K562 (cell line): ENCODE data around the gene ATAD3C. TPM values are rescaled to one million over a fixed set of nuclear protein-coding genes. Genes with fewer than 3 reads are reported as not detected.

Experiments used
- ATAC-seq: fragments of 200-7000 bp; cut with Tn5 transposase; 3 replicates; pipeline ENCODE4 v1.9.1; 2020; ENCODE audit warnings: moderate library complexity
- BruUV-seq: library from RNA; stranded (reverse); fragments of 400-500 nt; replicated peaks from 2 replicates; lab custom pipeline; 2021; lab: Mats Ljungman, UMichigan
- CTCF ChIA-PET: fragments of 300-600 bp; formaldehyde crosslinking; extraction: SDS; loops from one replicate; lab custom pipeline; 2021; ENCODE audit warnings: low intra/inter-chr PET ratio; lab: Yijun Ruan, JAX
- POLR2A ChIA-PET: fragments of 300-600, 350-650 bp; sonication (Branson Sonifier 250); formaldehyde crosslinking; extraction: SDS; loops from one replicate; lab custom pipeline; 2021; ENCODE audit warnings: antibody characterized with exemption, inconsistent platforms; lab: Yijun Ruan, JAX
- DNase-seq, 4 experiments: peaks; one replicate each; pipeline versions ENCODE4 v3.0.0 to v3.0.0-alpha.2; 2011 to 2018; ENCODE audit warnings: low spot score in 3 of 4, mixed read lengths in 3 of 4; ENCODE audit errors: extremely low read depth in 1 of 4
- FAIRE-seq: peaks from 2 replicates; lab custom pipeline; 2011; peaks lifted over from hg19 to GRCh38; lab: Jason Lieb, UNC
- H2AFZ ChIP-seq: 2 replicates; pipeline ENCODE4 v1.6.0; 2011; ENCODE audit warnings: low read depth, low read length, control low read depth, inconsistent platforms
- H3K27ac ChIP-seq: fragments of 200-600 bp; 3 replicates; pipeline ENCODE4 v1.8.0; 2011; ENCODE audit warnings: low read depth, mild to moderate bottlenecking, control low read depth, inconsistent platforms, low read length, moderate library complexity, mixed read lengths; ENCODE audit errors: extremely low read depth
- H3K27me3 ChIP-seq, 2 experiments: fragments of 300-600 bp in 1 of 2; 2 replicates in 1 of 2; 3 replicates in 1 of 2; pipeline versions ENCODE4 v1.6.0 to v1.8.0; 2011; ENCODE audit warnings: inconsistent platforms in 2 of 2, low read length in 2 of 2, mild to moderate bottlenecking in 1 of 2, mixed read lengths in 1 of 2, moderate library complexity in 1 of 2; ENCODE audit not compliant: control insufficient read depth in 2 of 2, insufficient read depth in 2 of 2
- H3K36me3 ChIP-seq: fragments of 300-600 bp; 3 replicates; pipeline ENCODE4 v1.8.0; 2011; ENCODE audit warnings: mild to moderate bottlenecking, low read length, inconsistent platforms; ENCODE audit not compliant: control insufficient read depth, insufficient read depth
- H3K4me1 ChIP-seq, 2 experiments: fragments of 200-600 bp in 1 of 2; replicated peaks in 1 of 2; 2 replicates in 1 of 2; 3 replicates in 1 of 2; pipeline versions ENCODE4 v1.5.1 to v1.8.0; 2011; ENCODE audit warnings: inconsistent platforms in 2 of 2, low read length in 2 of 2, mild to moderate bottlenecking in 1 of 2, mixed read lengths in 1 of 2, moderate library complexity in 1 of 2; ENCODE audit not compliant: control insufficient read depth in 2 of 2, insufficient read depth in 2 of 2
- H3K4me2 ChIP-seq: 2 replicates; pipeline ENCODE4 v1.6.1; 2011; ENCODE audit warnings: low read length, control low read depth, inconsistent platforms, mixed read lengths; ENCODE audit not compliant: insufficient read depth
- H3K4me3 ChIP-seq: fragments of 200-600 bp; sonication (generic), shearing (Covaris generic); 2 replicates; pipeline ENCODE4 v1.5.1; 2016; ENCODE audit warnings: control low read depth, inconsistent platforms
- H3K79me2 ChIP-seq: fragments of 200-600 bp; 3 replicates; pipeline ENCODE4 v1.8.0; 2011; ENCODE audit warnings: low read length, inconsistent platforms; ENCODE audit not compliant: control insufficient read depth, insufficient read depth
- H3K9ac ChIP-seq, 2 experiments: 2 replicates each; pipeline versions ENCODE4 v1.6.0 to v1.6.1; 2011; ENCODE audit warnings: low read depth in 2 of 2, low read length in 2 of 2, control low read depth in 1 of 2, inconsistent platforms in 1 of 2, mild to moderate bottlenecking in 1 of 2, mixed read lengths in 1 of 2; ENCODE audit not compliant: insufficient read depth in 1 of 2
- H3K9me1 ChIP-seq: one replicate; pipeline ENCODE4 v1.6.0; 2011; ENCODE audit warnings: inconsistent platforms, mild to moderate bottlenecking, low read length, moderate library complexity; ENCODE audit not compliant: control insufficient read depth, insufficient read depth
- H3K9me3 ChIP-seq: replicated peaks from 2 replicates; pipeline ENCODE4 v1.5.1; 2011; ENCODE audit warnings: low read depth, low read length, inconsistent platforms; ENCODE audit not compliant: control insufficient read depth, insufficient read depth
- H4K20me1 ChIP-seq: replicated peaks from 2 replicates; pipeline ENCODE4 v1.6.1; 2011; ENCODE audit warnings: low read length, inconsistent platforms, mixed read lengths; ENCODE audit not compliant: control insufficient read depth, insufficient read depth
- CBFA2T2 ChIP-seq: fragments of 450-650 bp; conservative IDR thresholded peaks from 2 replicates; pipeline ENCODE4 v1.6.1; 2017; ENCODE audit warnings: mild to moderate bottlenecking
- CREB1 ChIP-seq, 2 experiments: sonication (generic) in 1 of 2; formaldehyde crosslinking in 1 of 2; IDR thresholded peaks; 2 replicates each; pipeline versions ENCODE4 v1.6.1 to v1.8.0; 2012 to 2022; ENCODE audit warnings: inconsistent platforms in 1 of 2, mild to moderate bottlenecking in 1 of 2, missing genetic modification reagents in 1 of 2, moderate library complexity in 1 of 2
- FOXA3 ChIP-seq, 2 experiments: fragments of 450-650 bp in 1 of 2; sonication (generic) in 1 of 2; formaldehyde crosslinking; IDR thresholded peaks in 1 of 2; conservative IDR thresholded peaks in 1 of 2; 2 replicates each; pipeline versions ENCODE4 v1.4.0 to v1.8.0; 2020 to 2022; ENCODE audit warnings: mild to moderate bottlenecking in 2 of 2, missing genetic modification reagents in 1 of 2
- PHF8 ChIP-seq: fragments of 200-600 bp; sonication (generic); IDR thresholded peaks from 2 replicates; pipeline ENCODE4 v1.6.1; 2012; ENCODE audit warnings: mixed run types, mild to moderate bottlenecking, inconsistent platforms, low read length, moderate library complexity, borderline replicate concordance
- RBM14 ChIP-seq: fragments of 200-400 bp; formaldehyde crosslinking; IDR thresholded peaks from 2 replicates; pipeline ENCODE4 v1.6.1; 2018; ENCODE audit warnings: low read depth, mild to moderate bottlenecking, low read length, moderate library complexity, borderline replicate concordance; ENCODE audit not compliant: insufficient read depth
- ZNF740 ChIP-seq, 3 experiments: fragments of 200-800 bp in 1 of 3; sonication (Bioruptor generic) in 1 of 3; sonication (generic) in 1 of 3; formaldehyde crosslinking in 1 of 3; IDR thresholded peaks; 2 replicates each; pipeline versions ENCODE4 v1.6.1 to v1.8.0; 2016 to 2022; ENCODE audit warnings: mild to moderate bottlenecking in 2 of 3, missing compliant biosample characterization in 2 of 3, missing genetic modification characterization in 2 of 3, missing genetic modification reagents in 1 of 3
- WGBS: fragments of 100-300 bp; shearing (Covaris generic); methylation state at CpG from one replicate; pipeline ENCODE4 v1.1.6; 2016; ENCODE audit warnings: low coverage, mixed read lengths; ENCODE audit not compliant: insufficient coverage; ENCODE audit errors: missing lambda C conversion rate; 5-methylcytosine and 5-hydroxymethylcytosine counted together
- in situ Hi-C: fragments of 300-500 bp; cut with MboI; formaldehyde crosslinking; loops from 4 replicates; pipeline ENCODE4 v1.15.0; 2018; ENCODE audit warnings: inconsistent platforms, mixed read lengths
- intact Hi-C: fragments of 100-400 bp; cut with micrococcal nuclease; formaldehyde crosslinking; loops from 2 replicates; pipeline ENCODE4 v1.14.2; 2022
- polyA plus RNA-seq, 8 experiments: library from polyadenylated mRNA; depleted of rRNA in 4 of 8; stranded (reverse) in 5 of 8; unstranded in 3 of 8; fragments of >200 nt; fragmentation: Nextera tagmentation in 2 of 8; fragmentation: Illumina TruSeq in 1 of 8; extraction: Ambion mirVana in 2 of 8; extraction: Trizol in 1 of 8; gene quantifications; 2 replicates each; pipeline versions ENCODE4 v1.2.1 to v1.2.3, GENCODE V29; 2011 to 2014; ENCODE audit warnings: inconsistent platforms in 1 of 8, missing spikeins in 1 of 8
- total RNA-seq, 7 experiments: library from RNA; depleted of rRNA in 6 of 7; stranded (reverse); fragments of >200 nt in 6 of 7; fragmentation: Illumina TruSeq in 2 of 7; extraction: Trizol in 2 of 7; gene quantifications; 2 replicates each; pipeline versions ENCODE4 v1.2.1 to v1.2.3, GENCODE V29; 2011 to 2021; ENCODE audit warnings: low replicate concordance in 1 of 7
- TF ChIP-seq, protein P1 (sequence below): sonication (generic); formaldehyde crosslinking; IDR thresholded peaks from 2 replicates; pipeline ENCODE4 v1.8.1; 2023; ENCODE audit warnings: mild to moderate bottlenecking, missing genetic modification reagents
- TF ChIP-seq, protein P2 (sequence below): sonication (generic); formaldehyde crosslinking; IDR thresholded peaks from 2 replicates; pipeline ENCODE4 v1.4.0; 2020; ENCODE audit warnings: mild to moderate bottlenecking, missing genetic modification reagents

ATAD3C gene
- total and polyA plus RNA-seq, 9 of the 15 experiments (the other 6 are each of a cell fraction or from before 2014, with no cell fraction given): 0.03 to 0.18 TPM; not detected in 7

DNA sequence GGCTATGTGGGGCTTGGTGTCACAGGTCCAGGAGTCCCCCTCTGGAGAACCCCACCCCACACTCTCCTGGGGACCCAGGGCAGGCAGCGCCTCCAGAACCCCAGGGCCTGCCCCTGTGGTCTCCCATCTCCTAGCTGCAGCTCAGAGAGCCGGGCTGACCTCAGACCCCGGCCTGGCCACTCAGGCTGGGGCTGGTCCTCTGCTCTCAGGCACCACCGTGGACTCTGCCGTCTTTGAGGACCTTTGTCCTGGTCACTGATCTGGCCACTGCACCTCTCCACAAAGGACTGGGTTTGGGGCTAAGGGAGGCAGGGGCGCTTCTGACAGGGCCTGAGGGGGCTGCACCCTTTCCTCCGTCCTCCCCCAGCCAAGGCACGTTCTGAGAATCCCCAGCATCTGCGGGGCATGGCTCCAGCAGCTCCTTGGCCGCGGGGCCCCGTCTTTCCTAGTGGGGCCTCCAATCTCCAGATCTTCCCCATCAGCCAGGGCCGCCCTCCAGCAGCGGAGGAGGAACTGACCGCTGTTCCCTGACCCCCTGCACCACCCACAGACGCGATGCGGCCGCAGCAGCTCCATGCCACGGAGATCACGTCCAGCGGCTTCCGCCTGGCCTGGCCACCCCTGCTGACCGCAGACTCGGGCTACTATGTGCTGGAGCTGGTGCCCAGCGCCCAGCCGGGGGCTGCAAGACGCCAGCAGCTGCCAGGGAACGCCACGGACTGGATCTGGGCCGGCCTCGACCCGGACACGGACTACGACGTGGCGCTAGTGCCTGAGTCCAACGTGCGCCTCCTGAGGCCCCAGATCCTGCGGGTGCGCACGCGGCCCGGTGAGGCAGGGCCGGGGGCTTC lies 10.7 kb upstream of the ATAD3C start:
- Histone ChIP-seq H3K9me1 (no peaks in the 10 kb centered on the region), H3K27me3 (no peaks in the 10 kb centered on the region), H3K36me3 (no peaks in the 10 kb centered on the region), H3K4me2 (no peak overlapping the region), H4K20me1 (no peaks in the 10 kb centered on the region), H3K27ac (no peak overlapping the region), H3K79me2 (no peaks in the 10 kb centered on the region; the same call in 2 of the 3 replicates), H3K9me3 (no peaks in the 10 kb centered on the region), H2AFZ (no peak overlapping the region), H3K4me3 (no peak overlapping the region), H3K4me1 (peaks cover 22 to 88% of the 10 kb centered on the region in 2 experiments), H3K9ac (peak overlapping the region in 1 of 2 experiments; percentile 73; a peak in 2 of 4 replicates)
- TF ChIP-seq PHF8: no peak
- no peak for TF ChIP-seq FOXA3 (CRISPR knock-in tag; conservative IDR thresholded peaks at IDR 0.05 in 1 of 2, IDR thresholded peaks at IDR 0.05 in 1 of 2)
- TF ChIP-seq, protein P1, sequence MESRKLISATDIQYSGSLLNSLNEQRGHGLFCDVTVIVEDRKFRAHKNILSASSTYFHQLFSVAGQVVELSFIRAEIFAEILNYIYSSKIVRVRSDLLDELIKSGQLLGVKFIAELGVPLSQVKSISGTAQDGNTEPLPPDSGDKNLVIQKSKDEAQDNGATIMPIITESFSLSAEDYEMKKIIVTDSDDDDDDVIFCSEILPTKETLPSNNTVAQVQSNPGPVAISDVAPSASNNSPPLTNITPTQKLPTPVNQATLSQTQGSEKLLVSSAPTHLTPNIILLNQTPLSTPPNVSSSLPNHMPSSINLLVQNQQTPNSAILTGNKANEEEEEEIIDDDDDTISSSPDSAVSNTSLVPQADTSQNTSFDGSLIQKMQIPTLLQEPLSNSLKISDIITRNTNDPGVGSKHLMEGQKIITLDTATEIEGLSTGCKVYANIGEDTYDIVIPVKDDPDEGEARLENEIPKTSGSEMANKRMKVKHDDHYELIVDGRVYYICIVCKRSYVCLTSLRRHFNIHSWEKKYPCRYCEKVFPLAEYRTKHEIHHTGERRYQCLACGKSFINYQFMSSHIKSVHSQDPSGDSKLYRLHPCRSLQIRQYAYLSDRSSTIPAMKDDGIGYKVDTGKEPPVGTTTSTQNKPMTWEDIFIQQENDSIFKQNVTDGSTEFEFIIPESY (CRISPR knock-in tag): peak; percentile 80
- no peak for TF ChIP-seq ZNF740 (CRISPR knock-in tag; IDR thresholded peaks at IDR 0.05)
- no peak for TF ChIP-seq ZNF740 (tag; IDR thresholded peaks at IDR 0.05)
- no peak for TF ChIP-seq CREB1 (IDR thresholded peaks at IDR 0.05)
- no peak for TF ChIP-seq CREB1 (CRISPR knock-in tag; IDR thresholded peaks at IDR 0.05)
- TF ChIP-seq, protein P2, sequence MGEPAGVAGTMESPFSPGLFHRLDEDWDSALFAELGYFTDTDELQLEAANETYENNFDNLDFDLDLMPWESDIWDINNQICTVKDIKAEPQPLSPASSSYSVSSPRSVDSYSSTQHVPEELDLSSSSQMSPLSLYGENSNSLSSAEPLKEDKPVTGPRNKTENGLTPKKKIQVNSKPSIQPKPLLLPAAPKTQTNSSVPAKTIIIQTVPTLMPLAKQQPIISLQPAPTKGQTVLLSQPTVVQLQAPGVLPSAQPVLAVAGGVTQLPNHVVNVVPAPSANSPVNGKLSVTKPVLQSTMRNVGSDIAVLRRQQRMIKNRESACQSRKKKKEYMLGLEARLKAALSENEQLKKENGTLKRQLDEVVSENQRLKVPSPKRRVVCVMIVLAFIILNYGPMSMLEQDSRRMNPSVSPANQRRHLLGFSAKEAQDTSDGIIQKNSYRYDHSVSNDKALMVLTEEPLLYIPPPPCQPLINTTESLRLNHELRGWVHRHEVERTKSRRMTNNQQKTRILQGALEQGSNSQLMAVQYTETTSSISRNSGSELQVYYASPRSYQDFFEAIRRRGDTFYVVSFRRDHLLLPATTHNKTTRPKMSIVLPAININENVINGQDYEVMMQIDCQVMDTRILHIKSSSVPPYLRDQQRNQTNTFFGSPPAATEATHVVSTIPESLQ: no peak
- no peak for TF ChIP-seq RBM14
- no peak for TF ChIP-seq CBFA2T2
- ATAC-seq (no peak), DNase-seq (no peak), FAIRE-seq (no peak)
- in situ Hi-C loops: no loop called here
- intact Hi-C loops: no loop called here
- BruUV-seq: no TSS peak
- WGBS: 79% methylated on average over 39 of the region's 45 CpGs
- POLR2A ChIA-PET: interaction anchor here (0.6 to 0.7 kb wide), 3 partner anchors 20 to 51 kb away, joined by 3 to 5 read pairs (median 3); no protein-coding TSS in a partner anchor
- CTCF ChIA-PET: no interaction called here
